HEK293 (cell line): ENCODE measurements around the gene OR4C12.
"Not testable (repeated sequence)": the region's sequence is repeated elsewhere in the genome, so short reads cannot be mapped to it uniquely, and the experiment has no call there.

ENCODE experiments used
- CTCF ChIA-PET: fragments of 350-600 bp; formaldehyde crosslinking; extraction: SDS; loops from one replicate; lab custom pipeline; 2021; ENCODE audit warnings: antibody characterized with exemption; lab: Yijun Ruan, JAX
- POLR2A ChIA-PET: fragments of 300-600 bp; formaldehyde crosslinking; extraction: SDS; loops from one replicate; lab custom pipeline; 2020; ENCODE audit warnings: antibody characterized with exemption, inconsistent platforms; lab: Yijun Ruan, JAX
- H3K27ac ChIP-seq: fragments of 200-500 bp; sonication (Bioruptor generic); 2 replicates; pipeline ENCODE4 v1.5.1; 2014; ENCODE audit warnings: low read depth, low read length, control low read depth, inconsistent platforms; ENCODE audit errors: extremely low read depth
- H3K36me3 ChIP-seq, 2 experiments: fragments of 200-500 bp in 1 of 2; sonication (Bioruptor generic) in 1 of 2; 1 replicate in 1 of 2; 2 replicates in 1 of 2; pipeline ENCODE4 v1.5.1; 2014 to 2017; ENCODE audit warnings: inconsistent platforms in 2 of 2, low read length in 2 of 2; ENCODE audit not compliant: control insufficient read depth in 2 of 2, insufficient read depth in 1 of 2
- H3K4me1 ChIP-seq: fragments of 200-500 bp; sonication (Bioruptor generic); 2 replicates; pipeline ENCODE4 v1.5.1; 2014; ENCODE audit warnings: mild to moderate bottlenecking, low read length, inconsistent platforms; ENCODE audit not compliant: control insufficient read depth, insufficient read depth
- H3K4me3 ChIP-seq: 2 replicates; pipeline ENCODE4 v1.5.1; 2011; ENCODE audit warnings: low read depth, mild to moderate bottlenecking, control low read depth, low read length, moderate library complexity
- H3K9me3 ChIP-seq: fragments of 200-500 bp; sonication (Bioruptor generic); 2 replicates; pipeline ENCODE4 v1.5.1; 2014; ENCODE audit warnings: low read depth, low read length, inconsistent platforms; ENCODE audit not compliant: control insufficient read depth, insufficient read depth
- MZF1 ChIP-seq: fragments of 450-650 bp; formaldehyde crosslinking; IDR thresholded peaks from 2 replicates; pipeline ENCODE4 v1.5.1; 2017; ENCODE audit warnings: missing biosample characterization, missing genetic modification characterization, borderline replicate concordance
- ZBTB8A ChIP-seq: fragments of 450-650 bp; formaldehyde crosslinking; IDR thresholded peaks from 2 replicates; pipeline ENCODE4 v1.5.1; 2016; ENCODE audit warnings: missing biosample characterization, missing genetic modification characterization
- ZFP37 ChIP-seq: fragments of 450-650 bp; formaldehyde crosslinking; IDR thresholded peaks from 2 replicates; pipeline ENCODE4 v1.5.1; 2016; ENCODE audit warnings: missing biosample characterization, missing genetic modification characterization
- ZNF140 ChIP-seq: fragments of 450-650 bp; formaldehyde crosslinking; IDR thresholded peaks from 2 replicates; pipeline ENCODE4 v1.5.1; 2016; ENCODE audit warnings: missing biosample characterization, missing genetic modification characterization
- ZNF394 ChIP-seq: fragments of 450-650 bp; formaldehyde crosslinking; IDR thresholded peaks from 2 replicates; pipeline ENCODE4 v1.5.1; 2016; ENCODE audit warnings: missing biosample characterization, missing genetic modification characterization, mild to moderate bottlenecking, moderate library complexity, borderline replicate concordance
- ZNF426 ChIP-seq: fragments of 450-650 bp; formaldehyde crosslinking; IDR thresholded peaks from 2 replicates; pipeline ENCODE4 v1.5.1; 2017; ENCODE audit warnings: missing biosample characterization, missing genetic modification characterization, mild to moderate bottlenecking, inconsistent platforms, moderate library complexity
- ZNF433 ChIP-seq: fragments of 450-650 bp; formaldehyde crosslinking; IDR thresholded peaks from 2 replicates; pipeline ENCODE4 v1.5.1; 2016; ENCODE audit warnings: missing biosample characterization, missing genetic modification characterization, low read depth
- ZNF501 ChIP-seq: fragments of 450-650 bp; formaldehyde crosslinking; IDR thresholded peaks from 2 replicates; pipeline ENCODE4 v1.5.1; 2016; ENCODE audit warnings: missing biosample characterization, missing genetic modification characterization
- ZNF510 ChIP-seq: fragments of 450-650 bp; formaldehyde crosslinking; IDR thresholded peaks from 2 replicates; pipeline ENCODE4 v1.5.1; 2018; ENCODE audit warnings: mild to moderate bottlenecking, missing genetic modification characterization, missing biosample characterization; ENCODE audit not compliant: insufficient replicate concordance
- ZNF555 ChIP-seq: fragments of 450-650 bp; formaldehyde crosslinking; conservative IDR thresholded peaks from 2 replicates; pipeline ENCODE4 v1.5.1; 2017; ENCODE audit warnings: missing biosample characterization, mild to moderate bottlenecking, missing genetic modification characterization, inconsistent platforms
- ZNF560 ChIP-seq: fragments of 450-650 bp; formaldehyde crosslinking; IDR thresholded peaks from 2 replicates; pipeline ENCODE4 v1.5.1; 2017; ENCODE audit warnings: missing biosample characterization, missing genetic modification characterization, borderline replicate concordance
- ZNF623 ChIP-seq: fragments of 450-650 bp; formaldehyde crosslinking; IDR thresholded peaks from 2 replicates; pipeline ENCODE4 v1.5.1; 2016; ENCODE audit warnings: missing biosample characterization, missing genetic modification characterization
- ZNF654 ChIP-seq: fragments of 450-650 bp; formaldehyde crosslinking; IDR thresholded peaks from 2 replicates; pipeline ENCODE4 v1.5.1; 2016; ENCODE audit warnings: low read depth, missing biosample characterization, missing genetic modification characterization
- ZXDB ChIP-seq: fragments of 450-650 bp; formaldehyde crosslinking; IDR thresholded peaks from 2 replicates; pipeline ENCODE4 v1.5.1; 2016; ENCODE audit warnings: missing biosample characterization, missing genetic modification characterization
- TF ChIP-seq, protein P1 (sequence below): fragments of 450-650 bp; formaldehyde crosslinking; IDR thresholded peaks from 2 replicates; pipeline ENCODE4 v1.5.1; 2016; ENCODE audit warnings: missing biosample characterization, missing genetic modification characterization
- TF ChIP-seq, protein P2 (sequence below): fragments of 450-650 bp; formaldehyde crosslinking; conservative IDR thresholded peaks from 2 replicates; pipeline ENCODE4 v1.5.1; 2016; ENCODE audit warnings: low read depth, missing biosample characterization, missing genetic modification characterization
- TF ChIP-seq, protein P3 (sequence below): fragments of 450-650 bp; formaldehyde crosslinking; conservative IDR thresholded peaks from 2 replicates; pipeline ENCODE4 v1.5.1; 2016; ENCODE audit warnings: low read depth, missing biosample characterization, missing genetic modification characterization

Gene OR4C12

DNA sequence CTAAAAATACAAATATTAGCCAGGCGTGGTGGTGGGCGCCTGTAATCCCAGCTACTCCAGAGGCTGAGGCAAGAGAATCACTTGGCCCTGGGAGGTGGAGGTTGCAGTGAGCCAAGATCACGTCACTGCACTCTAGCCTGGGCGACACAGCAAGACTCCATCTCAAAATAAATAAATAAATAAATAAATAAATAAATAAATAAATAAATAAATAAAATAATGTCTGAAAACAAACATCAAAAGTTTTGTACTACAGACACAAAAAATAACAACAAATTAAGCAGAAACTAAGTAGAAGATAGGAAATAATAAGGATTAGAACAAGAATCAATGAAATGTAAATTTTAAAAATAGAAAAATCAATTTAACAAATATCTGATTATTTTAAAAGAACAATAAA lies 8.9 kb downstream of the OR4C12 start:
- TF ChIP-seq ZNF433 (tag by site-specific recombination) (peak; percentile 66; the same call in 1 of the 2 replicates), ZNF510 (tag by site-specific recombination) (peak; percentile 62), ZNF394 (peak; percentile 87), ZNF140 (tag by site-specific recombination) (peak; percentile 76; the same call in 1 of the 2 replicates), ZNF560 (tag by site-specific recombination) (0 out of 2 replicates have a peak, but pooled peaks have one; percentile 36), MZF1 (tag by site-specific recombination) (peak; percentile 39; the same call in 1 of the 2 replicates), ZBTB8A (tag by site-specific recombination) (peak; percentile 65), ZNF501 (0 out of 2 replicates have a peak, but pooled peaks have one; percentile 34), ZNF654 (tag by site-specific recombination) (peak; percentile 19), ZNF555 (tag by site-specific recombination) (peak; percentile 90), ZFP37 (tag by site-specific recombination) (0 out of 2 replicates have a peak, but pooled peaks have one; percentile 30), ZNF426 (tag by site-specific recombination) (peak; percentile 76), ZXDB (tag by site-specific recombination) (0 out of 2 replicates have a peak, but pooled peaks have one; percentile 27), ZNF623 (tag by site-specific recombination) (peak; percentile 62)
- TF ChIP-seq, protein P1, sequence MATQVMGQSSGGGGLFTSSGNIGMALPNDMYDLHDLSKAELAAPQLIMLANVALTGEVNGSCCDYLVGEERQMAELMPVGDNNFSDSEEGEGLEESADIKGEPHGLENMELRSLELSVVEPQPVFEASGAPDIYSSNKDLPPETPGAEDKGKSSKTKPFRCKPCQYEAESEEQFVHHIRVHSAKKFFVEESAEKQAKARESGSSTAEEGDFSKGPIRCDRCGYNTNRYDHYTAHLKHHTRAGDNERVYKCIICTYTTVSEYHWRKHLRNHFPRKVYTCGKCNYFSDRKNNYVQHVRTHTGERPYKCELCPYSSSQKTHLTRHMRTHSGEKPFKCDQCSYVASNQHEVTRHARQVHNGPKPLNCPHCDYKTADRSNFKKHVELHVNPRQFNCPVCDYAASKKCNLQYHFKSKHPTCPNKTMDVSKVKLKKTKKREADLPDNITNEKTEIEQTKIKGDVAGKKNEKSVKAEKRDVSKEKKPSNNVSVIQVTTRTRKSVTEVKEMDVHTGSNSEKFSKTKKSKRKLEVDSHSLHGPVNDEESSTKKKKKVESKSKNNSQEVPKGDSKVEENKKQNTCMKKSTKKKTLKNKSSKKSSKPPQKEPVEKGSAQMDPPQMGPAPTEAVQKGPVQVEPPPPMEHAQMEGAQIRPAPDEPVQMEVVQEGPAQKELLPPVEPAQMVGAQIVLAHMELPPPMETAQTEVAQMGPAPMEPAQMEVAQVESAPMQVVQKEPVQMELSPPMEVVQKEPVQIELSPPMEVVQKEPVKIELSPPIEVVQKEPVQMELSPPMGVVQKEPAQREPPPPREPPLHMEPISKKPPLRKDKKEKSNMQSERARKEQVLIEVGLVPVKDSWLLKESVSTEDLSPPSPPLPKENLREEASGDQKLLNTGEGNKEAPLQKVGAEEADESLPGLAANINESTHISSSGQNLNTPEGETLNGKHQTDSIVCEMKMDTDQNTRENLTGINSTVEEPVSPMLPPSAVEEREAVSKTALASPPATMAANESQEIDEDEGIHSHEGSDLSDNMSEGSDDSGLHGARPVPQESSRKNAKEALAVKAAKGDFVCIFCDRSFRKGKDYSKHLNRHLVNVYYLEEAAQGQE: peak; percentile 55; the same call in 1 of the 2 replicates
- TF ChIP-seq, protein P2, sequence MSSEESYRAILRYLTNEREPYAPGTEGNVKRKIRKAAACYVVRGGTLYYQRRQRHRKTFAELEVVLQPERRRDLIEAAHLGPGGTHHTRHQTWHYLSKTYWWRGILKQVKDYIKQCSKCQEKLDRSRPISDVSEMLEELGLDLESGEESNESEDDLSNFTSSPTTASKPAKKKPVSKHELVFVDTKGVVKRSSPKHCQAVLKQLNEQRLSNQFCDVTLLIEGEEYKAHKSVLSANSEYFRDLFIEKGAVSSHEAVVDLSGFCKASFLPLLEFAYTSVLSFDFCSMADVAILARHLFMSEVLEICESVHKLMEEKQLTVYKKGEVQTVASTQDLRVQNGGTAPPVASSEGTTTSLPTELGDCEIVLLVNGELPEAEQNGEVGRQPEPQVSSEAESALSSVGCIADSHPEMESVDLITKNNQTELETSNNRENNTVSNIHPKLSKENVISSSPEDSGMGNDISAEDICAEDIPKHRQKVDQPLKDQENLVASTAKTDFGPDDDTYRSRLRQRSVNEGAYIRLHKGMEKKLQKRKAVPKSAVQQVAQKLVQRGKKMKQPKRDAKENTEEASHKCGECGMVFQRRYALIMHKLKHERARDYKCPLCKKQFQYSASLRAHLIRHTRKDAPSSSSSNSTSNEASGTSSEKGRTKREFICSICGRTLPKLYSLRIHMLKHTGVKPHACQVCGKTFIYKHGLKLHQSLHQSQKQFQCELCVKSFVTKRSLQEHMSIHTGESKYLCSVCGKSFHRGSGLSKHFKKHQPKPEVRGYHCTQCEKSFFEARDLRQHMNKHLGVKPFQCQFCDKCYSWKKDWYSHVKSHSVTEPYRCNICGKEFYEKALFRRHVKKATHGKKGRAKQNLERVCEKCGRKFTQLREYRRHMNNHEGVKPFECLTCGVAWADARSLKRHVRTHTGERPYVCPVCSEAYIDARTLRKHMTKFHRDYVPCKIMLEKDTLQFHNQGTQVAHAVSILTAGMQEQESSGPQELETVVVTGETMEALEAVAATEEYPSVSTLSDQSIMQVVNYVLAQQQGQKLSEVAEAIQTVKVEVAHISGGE (tag by site-specific recombination): peak; percentile 69
- TF ChIP-seq, protein P3, sequence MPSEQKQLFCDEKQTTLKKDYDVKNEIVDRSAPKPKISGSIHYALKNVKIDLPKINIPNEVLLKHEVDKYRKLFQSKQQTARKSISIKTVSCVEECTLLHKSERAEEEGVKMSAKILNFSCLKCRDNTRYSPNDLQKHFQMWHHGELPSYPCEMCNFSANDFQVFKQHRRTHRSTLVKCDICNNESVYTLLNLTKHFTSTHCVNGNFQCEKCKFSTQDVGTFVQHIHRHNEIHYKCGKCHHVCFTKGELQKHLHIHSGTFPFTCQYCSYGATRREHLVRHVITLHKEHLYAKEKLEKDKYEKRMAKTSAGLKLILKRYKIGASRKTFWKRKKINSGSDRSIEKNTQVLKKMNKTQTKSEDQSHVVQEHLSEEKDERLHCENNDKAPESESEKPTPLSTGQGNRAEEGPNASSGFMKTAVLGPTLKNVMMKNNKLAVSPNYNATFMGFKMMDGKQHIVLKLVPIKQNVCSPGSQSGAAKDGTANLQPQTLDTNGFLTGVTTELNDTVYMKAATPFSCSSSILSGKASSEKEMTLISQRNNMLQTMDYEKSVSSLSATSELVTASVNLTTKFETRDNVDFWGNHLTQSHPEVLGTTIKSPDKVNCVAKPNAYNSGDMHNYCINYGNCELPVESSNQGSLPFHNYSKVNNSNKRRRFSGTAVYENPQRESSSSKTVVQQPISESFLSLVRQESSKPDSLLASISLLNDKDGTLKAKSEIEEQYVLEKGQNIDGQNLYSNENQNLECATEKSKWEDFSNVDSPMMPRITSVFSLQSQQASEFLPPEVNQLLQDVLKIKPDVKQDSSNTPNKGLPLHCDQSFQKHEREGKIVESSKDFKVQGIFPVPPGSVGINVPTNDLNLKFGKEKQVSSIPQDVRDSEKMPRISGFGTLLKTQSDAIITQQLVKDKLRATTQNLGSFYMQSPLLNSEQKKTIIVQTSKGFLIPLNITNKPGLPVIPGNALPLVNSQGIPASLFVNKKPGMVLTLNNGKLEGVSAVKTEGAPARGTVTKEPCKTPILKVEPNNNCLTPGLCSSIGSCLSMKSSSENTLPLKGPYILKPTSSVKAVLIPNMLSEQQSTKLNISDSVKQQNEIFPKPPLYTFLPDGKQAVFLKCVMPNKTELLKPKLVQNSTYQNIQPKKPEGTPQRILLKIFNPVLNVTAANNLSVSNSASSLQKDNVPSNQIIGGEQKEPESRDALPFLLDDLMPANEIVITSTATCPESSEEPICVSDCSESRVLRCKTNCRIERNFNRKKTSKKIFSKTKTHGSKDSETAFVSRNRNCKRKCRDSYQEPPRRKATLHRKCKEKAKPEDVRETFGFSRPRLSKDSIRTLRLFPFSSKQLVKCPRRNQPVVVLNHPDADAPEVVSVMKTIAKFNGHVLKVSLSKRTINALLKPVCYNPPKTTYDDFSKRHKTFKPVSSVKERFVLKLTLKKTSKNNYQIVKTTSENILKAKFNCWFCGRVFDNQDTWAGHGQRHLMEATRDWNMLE (tag by site-specific recombination): peak; percentile 82; the same call in 1 of the 2 replicates
- H3K36me3 ChIP-seq, H3K27ac ChIP-seq, CTCF ChIA-PET, H3K4me3 ChIP-seq, H3K9me3 ChIP-seq, H3K4me1 ChIP-seq, POLR2A ChIA-PET: not testable (repeated sequence)
